ENCODE results near the gene TMSB10.

Gene TMSB10

DNA sequence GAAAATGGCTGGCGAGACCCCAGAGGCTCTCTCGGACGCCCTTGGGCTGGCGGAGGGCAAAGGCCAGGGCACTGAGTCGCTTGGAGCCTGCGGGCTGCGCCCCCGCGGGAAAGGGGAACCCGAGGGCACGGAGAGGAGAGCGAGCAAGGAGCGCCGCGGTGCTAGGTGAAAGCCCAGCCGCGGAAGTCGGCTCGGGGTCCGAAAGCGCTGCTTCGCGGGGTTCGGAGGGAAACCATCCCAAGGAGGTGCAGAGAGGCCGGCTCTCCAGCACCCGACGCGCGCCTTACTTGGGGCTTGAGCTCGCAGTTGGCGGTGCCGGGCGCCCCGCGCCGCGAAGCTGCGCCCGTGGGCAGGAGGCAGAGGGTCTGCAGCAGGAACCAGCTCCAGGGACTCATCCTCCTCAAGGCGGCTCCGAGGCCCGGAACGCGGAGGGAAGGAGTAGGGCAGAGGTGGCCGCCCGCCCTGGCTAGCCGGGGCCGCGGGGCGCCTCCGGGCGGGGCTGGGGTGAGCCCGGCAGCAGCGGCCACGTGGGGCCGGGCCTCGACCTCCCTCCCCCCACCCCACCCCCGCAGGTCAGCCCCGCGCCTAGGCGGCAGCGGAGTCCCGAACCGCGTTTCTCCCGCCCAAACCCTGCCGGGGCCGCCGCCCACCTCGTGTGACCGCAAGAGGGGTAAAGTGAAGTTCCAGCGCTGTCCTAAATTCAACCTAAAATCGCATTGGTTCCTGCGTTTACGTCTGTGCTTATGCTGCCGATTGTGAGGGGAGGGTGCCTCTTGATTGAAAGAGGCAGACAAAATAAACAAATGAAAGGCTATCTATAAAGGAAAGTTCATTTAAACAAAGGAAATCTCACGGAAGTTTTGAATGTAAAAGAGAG lies 24.6 kb upstream of the TMSB10 start, which contains the start of gene TRABD2A:
TSS of gene TRABD2A (minus strand) at position 440 of the 877 bp plus-strand sequence. CDS start at position 395, 45 bp downstream.
- no peak for DNase-seq (ENCODE audit: low spot score)

DNA sequence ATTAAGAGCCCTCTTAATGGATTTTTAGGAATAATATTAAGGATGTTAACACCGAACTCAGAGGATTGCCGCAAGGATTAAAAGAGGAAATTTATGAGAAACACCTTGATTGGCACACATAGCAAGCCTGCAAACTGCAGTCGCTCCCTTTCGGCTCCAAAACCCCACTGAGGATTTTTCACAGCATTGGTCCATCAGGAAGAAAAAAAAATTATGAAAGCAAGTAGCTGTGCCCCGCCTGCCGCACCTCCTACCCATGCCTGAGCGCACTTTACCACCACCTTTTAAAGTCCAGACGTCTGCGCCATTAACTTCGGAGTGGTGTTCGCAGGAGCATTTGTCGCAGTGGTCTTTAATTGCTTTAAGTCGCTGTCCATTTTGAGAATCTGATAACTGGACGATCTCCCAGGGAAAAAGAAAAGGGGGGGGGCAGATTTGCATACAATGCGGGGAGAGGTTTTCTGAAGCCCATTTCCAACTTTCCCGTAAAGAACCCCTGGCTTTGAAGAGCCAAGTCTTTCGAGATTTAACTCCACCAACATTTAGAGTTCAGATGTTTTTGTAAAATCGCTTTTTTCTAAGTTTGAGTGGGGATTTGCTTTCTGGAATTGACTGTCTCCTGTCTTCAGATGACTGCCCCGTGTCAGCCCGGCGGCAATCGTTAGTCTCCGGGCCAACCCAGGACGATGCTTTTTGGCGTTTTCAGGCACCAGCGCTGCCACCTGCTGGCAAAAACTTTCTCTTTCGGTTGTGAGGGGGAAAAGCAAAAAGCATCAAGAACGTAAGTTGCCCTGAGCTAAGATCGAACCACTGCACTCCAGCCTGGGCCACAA lies 23.7 kb upstream of the TMSB10 start:
- DNase-seq (ENCODE audit: low spot score), result peak; percentile 70

DNA sequence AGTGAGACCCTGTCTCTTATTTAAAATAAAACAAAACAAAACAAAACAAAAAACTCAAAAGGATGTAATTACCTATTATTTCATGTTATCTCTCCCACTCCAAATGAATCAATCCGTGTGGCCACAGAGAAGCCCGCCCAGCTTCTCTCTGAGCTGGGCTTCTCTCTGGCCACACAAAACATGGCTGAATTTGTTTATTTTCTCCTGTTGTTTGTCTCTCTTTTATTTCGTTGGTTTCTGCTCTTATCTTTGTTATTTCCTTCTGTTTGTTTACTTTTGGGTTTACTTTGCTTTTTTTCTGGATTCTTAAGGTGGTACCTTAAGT lies 23.1 kb upstream of the TMSB10 start:
- no peak for DNase-seq (ENCODE audit: low spot score)

DNA sequence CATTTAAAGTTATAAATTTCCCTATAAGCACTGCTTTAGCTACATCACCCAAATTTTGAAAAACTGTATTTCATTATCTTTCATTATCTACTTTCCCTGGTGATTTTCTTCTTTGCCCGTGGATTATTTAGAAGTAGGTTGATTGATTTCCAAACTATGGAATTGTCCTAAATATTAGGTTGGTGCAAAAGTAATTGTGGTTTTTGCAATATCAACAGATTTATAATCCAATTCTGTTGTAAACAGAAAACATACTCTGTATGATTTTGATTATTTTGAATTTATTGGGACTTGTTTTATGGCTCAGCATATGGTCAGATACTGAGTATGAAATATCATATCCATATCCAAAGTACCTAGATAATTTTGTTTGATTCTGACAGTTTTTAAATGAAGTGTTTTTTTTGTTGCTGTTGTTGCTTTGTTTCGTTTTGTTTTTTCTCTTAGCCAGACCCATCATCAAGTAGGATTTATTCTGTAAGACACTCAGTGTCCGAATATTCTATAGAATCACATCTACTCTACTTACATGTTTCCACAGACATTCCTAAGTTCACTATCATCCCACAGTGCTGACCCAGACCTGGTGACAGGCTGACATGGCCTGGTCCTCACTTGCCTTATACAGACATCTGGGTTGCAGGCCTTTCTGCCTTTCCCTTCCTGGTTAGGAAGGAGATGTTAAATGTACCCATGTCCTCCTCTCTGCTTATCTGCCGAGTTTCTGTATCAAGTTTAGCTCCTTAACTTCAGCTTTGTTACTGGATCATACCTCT lies 22.5 kb upstream of the TMSB10 start:
- no peak for DNase-seq (ENCODE audit: low spot score)

DNA sequence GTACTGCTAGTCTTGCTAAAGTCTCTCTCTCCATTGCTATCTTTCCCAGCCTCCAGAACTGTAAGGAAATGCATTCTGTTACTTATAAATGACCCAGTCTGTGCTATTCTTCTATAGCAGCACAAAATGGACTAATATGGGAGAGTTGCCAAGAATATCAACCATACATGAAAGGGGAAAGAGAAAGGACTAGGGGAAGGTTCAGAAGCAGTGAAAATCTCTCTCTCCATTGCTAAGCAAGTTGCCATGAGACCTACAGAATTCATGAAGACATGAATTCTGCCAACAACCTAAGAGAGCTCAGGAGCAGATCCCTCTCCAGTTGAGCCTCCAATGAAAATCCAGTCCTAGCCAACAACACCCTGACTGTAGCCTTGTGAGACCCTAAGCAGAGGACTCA lies 21.0 kb upstream of the TMSB10 start:
- no peak for DNase-seq (ENCODE audit: low spot score)

DNA sequence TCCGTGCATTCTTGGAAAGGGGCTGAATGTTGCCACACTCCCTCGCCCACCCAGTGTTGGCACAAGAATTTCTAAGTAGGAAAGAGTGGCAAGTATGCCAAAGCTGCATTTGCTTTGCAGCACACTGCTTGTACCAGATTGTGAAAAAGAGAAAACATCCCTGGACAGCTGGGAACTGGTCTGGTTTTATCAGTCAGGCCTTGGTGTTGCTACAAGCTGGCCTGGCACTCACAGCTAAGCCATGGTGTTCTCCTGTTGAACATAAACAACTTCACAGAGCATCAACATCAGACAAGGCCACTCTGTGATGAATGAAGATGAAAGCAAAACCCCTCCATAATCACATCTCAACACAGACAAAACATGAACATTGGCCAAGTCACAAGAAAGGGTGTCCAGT lies 20.3 kb upstream of the TMSB10 start:
- DNase-seq (ENCODE audit: low spot score), result no peak

DNA sequence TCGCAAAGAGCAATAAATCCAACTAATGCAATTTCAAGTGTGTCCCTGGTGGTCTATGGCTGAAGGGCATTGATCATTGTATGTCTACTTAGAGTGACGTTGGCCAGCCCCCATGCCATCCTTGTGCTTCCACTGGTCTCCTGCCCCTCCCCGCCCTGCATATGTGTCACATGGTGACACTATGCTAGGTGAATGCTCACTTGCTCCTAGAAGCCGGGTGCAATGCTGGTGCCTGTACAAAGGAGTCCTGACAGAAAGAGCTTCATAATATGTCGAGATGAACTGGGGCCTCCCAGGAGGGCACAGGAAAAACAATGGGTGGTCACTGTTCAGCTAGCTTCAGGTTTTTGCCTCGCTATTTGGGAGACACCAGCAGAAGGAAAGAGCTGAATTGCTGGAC lies 18.7 kb upstream of the TMSB10 start:
- DNase-seq (ENCODE audit: low spot score), result no peak

DNA sequence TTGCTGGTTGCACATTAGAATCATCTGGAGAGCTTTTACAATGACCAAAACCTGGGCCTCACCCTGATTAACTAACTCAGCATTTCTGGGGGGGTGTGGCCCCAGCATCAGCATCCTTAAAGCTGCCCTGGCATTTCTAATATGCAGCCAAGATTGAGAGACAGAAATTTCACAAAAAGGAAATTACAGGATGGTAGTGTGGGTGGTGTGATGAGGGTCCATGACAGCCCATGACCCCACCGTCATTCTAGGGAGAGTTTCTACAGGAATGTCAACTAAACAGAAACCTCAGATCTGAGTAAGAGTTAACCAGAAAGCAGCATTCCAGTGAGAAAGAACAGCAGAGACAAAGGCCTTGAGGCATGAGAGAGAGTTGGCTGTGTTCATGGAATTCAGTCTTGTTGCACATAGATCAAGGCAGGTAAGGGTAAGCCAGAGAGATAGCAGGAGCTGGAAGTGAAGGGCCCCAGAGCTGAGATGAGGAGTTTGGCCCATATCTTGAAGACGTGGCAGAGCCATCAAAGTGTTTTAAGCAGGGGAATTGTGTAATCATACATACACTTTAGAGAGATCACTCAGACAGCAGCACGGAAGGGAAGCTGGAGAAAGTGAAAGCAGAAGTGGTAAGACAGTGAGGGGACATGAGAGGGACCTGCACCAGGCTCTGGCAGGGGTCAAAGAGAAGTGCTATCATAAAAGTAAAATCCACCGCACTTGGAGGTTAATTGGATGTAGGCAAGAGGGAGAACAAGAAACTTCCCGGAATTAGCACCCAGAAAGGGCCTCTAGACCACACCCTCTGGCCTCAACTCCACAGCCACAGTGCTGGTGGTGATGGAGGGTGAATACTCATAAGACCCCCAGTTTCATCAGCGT lies 16.8 kb upstream of the TMSB10 start:
- DNase-seq (ENCODE audit: low spot score), result no peak

DNA sequence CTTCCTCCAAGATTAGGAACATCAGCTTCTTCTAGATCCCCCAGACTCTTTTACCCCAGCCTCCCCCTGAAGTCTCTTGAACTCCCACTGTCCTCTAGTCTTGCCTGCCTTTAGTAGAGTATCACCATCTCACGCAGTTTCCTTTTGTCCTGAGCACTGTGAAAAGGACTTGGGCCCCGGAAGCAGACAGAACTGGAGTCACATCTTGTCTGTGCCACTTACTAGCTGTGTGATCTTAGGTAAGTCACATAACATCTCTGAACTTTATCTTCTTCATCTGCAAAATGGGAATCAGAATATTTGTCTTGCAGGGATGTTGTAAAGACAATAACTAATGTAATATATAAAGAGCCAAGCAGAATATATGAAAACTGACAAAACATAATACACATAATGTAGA lies 16.1 kb upstream of the TMSB10 start:
- DNase-seq (ENCODE audit: low spot score), result no peak

DNA sequence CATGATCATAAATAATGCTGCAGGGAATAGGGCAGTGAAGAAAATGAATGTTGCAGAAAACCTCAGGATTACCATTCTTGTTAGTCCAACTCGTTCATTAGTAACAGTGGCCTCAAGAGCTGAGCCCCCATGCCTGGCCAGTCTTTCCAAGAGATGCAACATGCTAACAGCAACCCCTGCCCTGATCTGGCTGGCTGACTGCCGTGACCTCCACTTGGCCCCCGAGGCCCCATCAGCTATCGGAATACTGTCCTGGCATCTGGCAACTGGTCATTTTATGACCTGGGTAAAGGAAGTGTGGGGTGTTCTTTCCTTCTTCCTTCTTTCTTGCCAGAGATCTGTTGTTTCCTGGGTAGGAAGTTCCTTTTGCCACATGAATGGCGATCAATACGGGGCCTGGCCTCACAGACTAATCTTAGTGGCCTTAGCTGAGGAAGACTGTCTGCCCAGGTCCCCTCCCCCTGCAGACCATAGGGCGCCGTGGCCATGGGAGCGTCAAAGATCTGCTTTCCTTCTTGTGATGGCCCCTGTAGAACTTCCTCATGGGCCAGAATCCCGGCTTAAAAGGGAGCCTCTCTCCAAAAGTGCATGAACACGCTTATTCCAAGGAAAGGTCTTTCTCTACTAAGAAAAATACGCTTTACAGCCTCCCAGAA lies 14.0 kb upstream of the TMSB10 start:
- no peak for DNase-seq (ENCODE audit: low spot score)

DNA sequence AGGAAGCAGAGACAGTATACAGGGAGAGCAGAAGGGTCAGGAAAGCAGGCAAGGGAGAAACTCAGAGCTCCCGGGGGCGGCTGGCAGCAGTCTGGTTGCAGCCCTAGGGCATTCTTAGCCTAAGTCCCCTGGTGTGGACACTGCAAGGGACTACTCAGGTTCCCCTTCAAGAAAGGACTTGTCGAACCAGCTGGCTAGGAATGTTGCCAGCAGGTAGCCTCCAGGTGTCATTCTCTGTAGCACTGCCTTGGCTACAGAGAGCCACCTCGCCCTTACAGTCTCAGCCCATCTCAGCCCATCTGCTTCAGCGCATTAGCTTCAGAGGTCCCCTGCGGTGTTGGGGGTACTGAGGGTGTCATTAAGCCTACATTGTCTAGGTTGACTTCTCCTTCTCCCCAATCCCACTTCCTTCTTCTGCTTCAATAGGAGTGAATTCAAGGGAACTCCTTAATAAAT lies 11.3 kb upstream of the TMSB10 start:
- no peak for DNase-seq (ENCODE audit: low spot score)

DNA sequence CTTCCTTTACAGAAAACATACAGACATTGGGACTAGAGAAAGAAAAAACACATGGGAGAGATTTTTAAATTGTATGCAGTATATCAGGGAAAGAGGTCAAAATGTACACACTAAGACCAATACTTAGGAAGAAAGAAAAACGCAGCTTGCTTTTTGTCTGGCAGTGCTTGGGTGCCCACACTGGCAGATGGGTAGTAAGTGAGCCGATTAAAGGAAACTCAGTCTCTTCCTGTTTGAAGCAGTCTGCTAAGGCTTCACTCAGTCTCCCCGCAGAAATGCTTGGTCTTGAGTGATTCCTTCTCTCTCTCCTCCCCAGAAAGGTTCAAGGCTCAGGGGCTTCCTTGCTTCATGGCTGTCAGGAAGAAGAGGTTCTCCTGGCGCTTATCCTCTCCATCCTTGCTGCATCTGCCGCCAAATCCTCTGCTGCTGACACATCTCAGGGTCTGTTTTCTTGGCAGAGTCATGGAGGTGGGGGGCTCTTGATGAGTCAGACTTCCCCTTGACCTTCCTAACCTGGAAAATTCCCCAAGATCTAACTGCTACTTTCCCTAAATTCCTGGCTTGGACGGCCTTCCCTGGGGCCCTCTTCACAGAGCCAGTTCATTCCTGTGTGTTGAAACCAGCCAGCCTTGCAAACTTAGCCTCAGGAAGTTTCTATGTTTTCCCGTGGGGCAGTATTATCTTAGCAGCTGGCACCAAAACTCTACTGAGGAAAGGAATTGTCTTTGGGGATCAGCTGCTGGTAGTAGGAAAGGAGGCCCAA lies 10.5 kb upstream of the TMSB10 start:
- no peak for DNase-seq (ENCODE audit: low spot score)

DNA sequence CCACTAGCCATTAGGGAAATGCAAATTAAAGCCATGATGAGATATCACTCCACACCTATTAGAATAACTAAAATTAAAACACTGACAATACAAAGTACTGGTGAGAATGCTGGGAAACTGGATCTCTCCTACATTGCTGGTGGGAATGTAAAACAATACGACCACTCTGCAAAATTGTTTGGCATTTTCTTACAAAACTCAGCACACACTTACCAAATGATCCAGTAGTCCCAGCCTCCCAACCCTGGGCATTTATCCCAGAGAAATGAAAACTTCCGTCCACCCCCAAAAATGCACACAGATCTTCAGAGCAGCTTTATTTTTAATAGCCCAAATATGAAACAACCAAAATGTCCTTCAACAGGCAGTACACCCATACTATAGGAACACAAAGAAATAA lies 8.9 kb upstream of the TMSB10 start:
- no peak for DNase-seq (ENCODE audit: low spot score)

DNA sequence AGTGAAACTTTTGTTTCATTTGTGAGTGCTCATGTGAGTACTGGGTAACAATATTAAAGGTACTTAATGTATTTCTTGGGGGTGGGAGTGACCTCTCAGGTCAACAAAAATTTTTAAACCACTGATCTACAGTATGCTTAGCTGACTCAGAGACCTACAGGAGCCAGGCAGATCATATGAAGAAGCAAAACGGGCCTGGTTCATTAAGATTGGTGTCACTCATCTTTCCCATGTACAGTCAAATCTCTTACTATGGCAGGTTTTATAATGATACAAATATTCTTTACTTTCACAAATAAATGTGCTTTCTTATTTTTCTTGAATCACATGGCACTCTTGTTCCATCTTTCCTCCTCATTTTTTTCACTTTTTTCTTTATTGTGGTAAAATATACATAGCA lies 7.7 kb upstream of the TMSB10 start:
- DNase-seq (ENCODE audit: low spot score), result no peak

DNA sequence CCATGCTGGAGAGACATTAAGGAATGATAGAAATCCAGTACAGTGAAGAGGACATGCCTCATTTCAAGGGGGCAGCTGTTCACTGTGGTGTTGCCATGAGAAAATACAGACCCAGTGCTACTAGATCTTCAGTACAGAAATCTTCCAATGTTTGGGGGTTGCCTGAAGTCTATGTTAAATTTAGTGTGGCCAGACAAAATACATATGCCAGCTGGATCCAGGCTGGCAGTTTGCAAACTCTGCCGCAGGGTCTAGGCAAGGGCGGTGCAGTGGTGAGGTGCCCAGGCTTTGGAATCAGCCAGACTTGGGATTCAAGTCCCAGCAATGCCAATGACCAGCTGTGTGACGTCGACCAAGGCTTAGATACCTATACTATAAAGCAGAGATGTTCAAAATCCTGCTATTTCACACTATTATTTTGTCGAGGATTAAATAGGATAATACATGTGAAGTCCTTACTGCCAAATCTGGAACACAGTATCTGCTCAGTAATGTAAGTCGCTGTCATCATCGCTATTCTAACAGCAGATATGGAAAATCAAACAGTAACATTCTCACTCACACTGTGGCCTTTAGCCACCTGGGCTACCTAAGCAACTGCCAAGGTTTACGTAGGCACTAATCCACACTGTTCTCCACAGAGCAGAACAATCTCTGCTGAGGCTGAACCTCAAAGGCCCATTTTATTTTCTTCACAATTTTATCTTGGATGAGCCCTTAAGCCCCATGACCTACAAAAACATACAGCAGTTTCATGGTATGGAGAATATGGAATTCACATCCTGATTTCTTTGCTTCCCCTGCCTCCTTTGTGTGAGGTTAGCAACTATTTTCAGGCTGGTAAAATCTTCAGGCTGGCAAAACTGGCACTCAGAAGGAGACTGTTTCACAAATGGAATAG lies 5.9 kb upstream of the TMSB10 start:
- DNase-seq (ENCODE audit: low spot score), result no peak

DNA sequence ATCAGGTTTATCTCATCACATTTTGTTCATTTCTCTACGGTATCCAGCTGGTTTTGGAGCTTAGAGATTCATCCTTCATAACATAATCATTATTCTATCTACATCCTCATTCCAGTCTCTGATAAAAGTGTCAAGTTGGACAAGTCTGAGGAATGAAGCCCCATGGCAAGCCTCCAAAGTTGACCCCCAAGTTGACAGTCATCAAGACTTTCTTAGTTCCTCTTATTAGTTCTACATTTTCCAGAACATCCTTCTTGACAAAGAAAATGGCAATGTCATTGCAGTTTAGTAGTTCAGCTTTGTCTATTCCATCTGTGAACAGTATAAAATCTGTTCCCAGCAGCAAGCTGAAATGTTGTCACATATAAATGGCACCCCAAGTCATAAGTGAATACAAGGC lies 4.5 kb upstream of the TMSB10 start:
- DNase-seq (ENCODE audit: low spot score), result no peak

DNA sequence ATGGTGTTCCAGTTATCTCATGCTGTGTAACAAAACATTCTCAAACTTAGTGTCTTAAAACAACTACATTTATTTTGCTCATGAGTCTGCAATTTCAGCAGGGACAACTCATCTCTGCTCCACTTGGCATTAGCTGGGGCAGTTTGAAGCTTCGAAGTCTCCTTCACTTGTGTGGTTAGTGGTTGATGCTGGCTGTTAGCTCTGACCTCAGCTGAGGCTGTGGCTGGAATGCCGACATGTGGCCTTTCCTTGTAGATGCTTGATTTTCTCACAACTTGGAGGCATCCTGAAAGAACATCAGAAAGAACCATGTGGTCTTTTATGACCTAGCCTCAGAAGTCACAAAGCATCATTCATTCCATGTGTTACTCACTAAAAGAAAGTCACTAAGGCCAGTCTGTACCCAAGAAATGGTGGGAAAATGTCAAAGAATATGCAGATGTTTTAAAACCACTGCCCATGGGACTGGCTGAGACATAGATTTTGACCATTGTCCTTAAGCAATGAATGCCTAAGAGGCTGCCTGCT lies 3.8 kb upstream of the TMSB10 start:
- DNase-seq (ENCODE audit: low spot score), result no peak

DNA sequence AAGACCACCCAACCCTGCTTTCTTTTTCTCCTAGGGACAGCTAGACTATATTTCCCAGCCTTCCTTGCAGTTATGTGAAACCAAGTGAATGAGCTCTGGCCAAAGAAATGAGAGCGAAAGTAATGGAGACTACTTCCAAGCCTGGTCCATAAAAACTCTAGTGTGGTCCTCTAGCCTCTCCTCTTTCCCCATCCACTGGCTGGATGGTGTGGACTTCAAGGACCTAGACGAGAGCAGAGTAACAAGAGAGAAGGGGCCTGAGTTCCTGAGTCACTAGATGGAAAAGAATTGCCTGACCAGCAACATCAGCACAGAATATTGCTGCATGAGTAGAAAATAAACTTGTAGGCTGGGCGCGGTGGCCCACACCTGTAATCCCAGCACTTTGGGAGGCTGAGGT lies 2.9 kb upstream of the TMSB10 start:
- DNase-seq (ENCODE audit: low spot score), result no peak

DNA sequence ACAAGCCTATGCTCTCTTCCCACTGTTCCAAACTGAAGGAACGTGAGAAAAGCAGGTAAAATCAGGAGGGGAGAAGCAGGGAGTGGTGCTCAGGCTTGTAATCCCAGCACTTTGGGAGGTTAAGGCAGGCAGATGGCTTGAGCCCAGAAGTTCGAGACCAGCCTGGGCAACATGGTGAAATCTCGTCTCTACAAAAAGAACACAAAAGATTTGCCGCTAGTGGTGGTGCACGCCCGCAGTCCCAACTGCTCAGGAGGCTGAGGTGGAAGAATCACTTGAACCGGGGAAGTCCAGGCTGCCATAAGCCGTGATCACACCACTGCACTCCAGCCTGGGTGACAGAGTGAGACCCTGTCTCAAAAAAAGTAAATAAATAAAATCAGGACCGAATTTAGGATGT lies 1.3 kb upstream of the TMSB10 start:
- DNase-seq (ENCODE audit: low spot score), result no peak
